ENCODE results near the gene LUC7L. TPM values are rescaled to one million over a fixed set of nuclear protein-coding genes. Genes with fewer than 3 reads are reported as not detected.
"Not testable (repeated sequence)": the region's sequence is repeated elsewhere in the genome, so short reads cannot be mapped to it uniquely, and the experiment has no call there.

The LUC7L gene
- total and polyA plus RNA-seq, 8 donors = 77.5 to 221 (median 110) TPM

DNA sequence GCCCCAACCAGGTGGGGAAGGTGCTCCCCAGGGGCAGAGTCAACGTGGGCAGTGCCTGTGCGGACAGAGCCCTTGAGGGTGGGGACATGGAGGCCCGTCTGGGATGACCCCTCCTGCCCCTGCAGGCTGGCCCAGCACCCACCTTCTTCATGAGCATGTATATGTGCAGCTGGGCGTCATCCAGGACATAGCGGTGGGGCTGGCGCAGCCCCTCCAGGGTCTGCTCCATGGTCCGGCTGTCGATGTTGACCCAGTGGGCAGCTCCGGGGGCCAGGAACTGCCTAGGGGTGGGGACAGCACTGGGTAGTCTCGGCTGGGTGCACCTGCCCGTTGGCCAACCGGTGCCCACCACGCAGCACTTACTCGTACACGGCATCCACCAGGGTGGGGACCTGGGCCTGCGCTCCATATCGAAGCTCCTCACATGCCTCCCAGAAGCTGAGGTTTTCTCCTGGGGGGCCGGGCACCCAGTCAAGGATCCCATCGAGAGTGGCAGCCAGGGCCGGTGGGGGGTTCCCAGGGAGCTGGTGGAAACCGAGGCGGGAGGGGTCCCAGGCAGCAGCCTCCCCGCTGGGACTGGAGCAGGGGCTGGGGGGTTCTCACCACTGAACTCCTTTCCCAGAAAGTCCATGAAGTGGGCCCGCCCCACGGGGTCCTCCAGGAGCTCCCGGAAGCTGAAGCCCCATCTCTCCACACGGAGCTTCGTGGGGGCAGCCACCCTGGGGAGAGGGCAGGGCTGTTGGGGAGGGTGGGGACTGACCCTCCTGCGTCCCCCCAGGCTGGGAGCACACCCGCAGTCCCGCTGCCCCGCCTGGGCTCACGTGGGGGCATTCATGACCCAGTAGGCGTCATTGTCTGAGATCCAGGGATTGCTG is 41.4 kb upstream of the LUC7L start:
- 87 to 93% (median 92%) methylated on average over 23 to 34 of the region's 34 CpGs for WGBS, 5 donors
- intact Hi-C loops (cut with DNase I; ENCODE audit: low total_unique reads) = no loop called here
- Histone ChIP-seq H3K9me3 (no peaks in the 10 kb centered on the region), H3K36me3 (peaks cover 0 to 3% (median 2%) of the 10 kb centered on the region in 4 donors), H3K27ac (no peak overlapping the region), H3K4me1 (peaks cover 12 to 38% (median 32%) of the 10 kb centered on the region in 4 donors), H3K27me3 (peaks cover 0 to 25% (median 8%) of the 10 kb centered on the region in 3 donors), H3K4me3 (no peak overlapping the region)
- TF ChIP-seq EP300 (IDR thresholded peaks at IDR 0.05) = no peak
- no peak for TF ChIP-seq POLR2A (IDR thresholded peaks at IDR 0.05)
- TF ChIP-seq POLR2AphosphoS5 (IDR thresholded peaks at IDR 0.05) = no peak
- TF ChIP-seq, protein P1, sequence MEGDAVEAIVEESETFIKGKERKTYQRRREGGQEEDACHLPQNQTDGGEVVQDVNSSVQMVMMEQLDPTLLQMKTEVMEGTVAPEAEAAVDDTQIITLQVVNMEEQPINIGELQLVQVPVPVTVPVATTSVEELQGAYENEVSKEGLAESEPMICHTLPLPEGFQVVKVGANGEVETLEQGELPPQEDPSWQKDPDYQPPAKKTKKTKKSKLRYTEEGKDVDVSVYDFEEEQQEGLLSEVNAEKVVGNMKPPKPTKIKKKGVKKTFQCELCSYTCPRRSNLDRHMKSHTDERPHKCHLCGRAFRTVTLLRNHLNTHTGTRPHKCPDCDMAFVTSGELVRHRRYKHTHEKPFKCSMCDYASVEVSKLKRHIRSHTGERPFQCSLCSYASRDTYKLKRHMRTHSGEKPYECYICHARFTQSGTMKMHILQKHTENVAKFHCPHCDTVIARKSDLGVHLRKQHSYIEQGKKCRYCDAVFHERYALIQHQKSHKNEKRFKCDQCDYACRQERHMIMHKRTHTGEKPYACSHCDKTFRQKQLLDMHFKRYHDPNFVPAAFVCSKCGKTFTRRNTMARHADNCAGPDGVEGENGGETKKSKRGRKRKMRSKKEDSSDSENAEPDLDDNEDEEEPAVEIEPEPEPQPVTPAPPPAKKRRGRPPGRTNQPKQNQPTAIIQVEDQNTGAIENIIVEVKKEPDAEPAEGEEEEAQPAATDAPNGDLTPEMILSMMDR (IDR thresholded peaks at IDR 0.05) = no peak
- peak in 1 of 2 donors; percentile 1 for DNase-seq

DNA sequence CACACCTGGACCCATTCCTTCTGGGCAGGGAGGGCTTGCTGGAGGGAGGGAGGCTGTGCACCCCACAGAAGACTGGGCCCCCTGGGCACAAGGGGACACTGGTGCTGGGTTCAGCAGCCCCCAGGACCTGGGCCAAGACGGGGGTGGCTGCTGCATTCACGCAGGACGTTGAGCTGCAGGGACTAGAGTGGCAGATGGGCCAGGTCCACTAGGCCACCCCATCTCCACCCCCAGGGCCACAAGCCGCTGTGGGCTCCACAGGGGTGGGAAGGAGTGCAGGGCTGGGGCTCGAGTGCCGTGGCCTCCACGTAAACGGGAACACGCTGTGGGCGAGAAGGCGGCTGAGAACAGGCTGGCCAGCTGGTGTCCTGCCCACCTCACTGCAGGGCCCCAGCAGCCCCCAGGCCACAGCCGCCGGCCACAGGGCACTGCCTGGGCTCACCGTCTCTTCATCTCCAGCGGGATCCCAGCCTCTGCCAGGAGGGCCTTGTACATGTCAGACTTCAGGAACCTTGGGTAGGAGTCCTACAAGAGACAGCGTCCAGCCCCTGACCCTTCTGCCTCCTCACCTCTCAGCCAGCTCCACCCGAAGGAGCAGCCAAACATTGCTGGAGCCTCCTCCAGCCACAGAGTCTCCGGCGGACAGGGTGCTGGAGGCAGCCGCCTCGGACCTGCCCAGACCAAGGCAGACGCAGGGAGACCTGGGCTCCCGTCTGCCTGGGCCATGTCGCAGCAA is 40.0 kb upstream of the LUC7L start:
- H3K27me3 ChIP-seq = peaks cover 0 to 11% (median 0%) of the 10 kb centered on the region in 3 donors
- H3K36me3 ChIP-seq = peaks cover 8 to 17% (median 16%) of the 10 kb centered on the region in 4 donors
- no peak for DNase-seq
- H3K4me3 ChIP-seq = no peak overlapping the region
- 84 to 89% (median 87%) methylated on average over 20 to 24 of the region's 24 CpGs for WGBS, 5 donors
- intact Hi-C loops (cut with DNase I; ENCODE audit: low total_unique reads) = no loop called here
- no peaks in the 10 kb centered on the region for H3K9me3 ChIP-seq
- H3K27ac ChIP-seq = no peak overlapping the region
- TF ChIP-seq POLR2A (IDR thresholded peaks at IDR 0.05) (no peak), POLR2AphosphoS5 (IDR thresholded peaks at IDR 0.05) (no peak)
- TF ChIP-seq, protein P1 (IDR thresholded peaks at IDR 0.05) = no peak
- peaks cover 0 to 29% (median 24%) of the 10 kb centered on the region in 4 donors for H3K4me1 ChIP-seq

DNA sequence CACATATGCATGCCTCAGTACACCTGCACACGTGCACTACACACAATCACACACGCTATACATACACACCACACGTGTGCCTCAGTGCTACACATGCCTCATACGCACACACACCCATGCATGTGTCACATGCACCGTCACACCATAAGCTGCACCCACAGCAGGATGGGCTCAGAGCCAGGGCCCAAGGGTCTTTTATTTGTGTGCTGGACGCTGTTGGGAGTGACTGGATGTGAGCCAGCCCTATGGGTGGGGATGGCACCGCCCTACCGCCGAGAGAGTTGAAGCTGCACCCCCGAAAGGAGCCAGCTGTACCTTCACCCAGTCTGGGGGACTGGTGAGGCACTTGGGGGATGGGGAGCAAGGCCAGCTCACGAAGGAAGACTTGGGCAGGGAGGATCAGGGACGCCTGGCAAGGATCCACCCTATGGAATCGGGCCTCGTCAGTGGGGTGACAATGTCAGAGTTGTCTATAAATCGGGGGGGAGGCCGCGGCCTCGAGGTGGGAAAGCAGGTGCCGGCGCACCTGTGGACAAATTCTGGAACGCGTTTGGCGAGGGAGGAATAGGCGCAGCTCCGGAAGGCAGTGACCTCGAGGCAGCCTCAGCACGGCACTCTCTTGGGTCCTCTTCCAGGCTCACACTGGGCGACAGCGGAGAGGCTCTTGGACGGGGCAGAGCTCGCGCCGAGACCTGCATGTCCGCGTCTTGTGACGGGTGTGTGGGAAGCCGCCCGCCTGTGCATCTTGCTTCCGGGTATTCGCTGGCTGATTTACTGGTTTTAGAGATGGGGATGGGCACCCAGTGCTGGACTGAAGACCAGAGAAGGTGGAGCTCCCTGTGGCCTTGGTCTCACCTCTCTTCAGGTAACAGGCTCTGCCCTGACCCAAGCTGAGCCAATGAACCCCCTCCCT is 39.1 kb upstream of the LUC7L start:
- no peak for TF ChIP-seq POLR2A (IDR thresholded peaks at IDR 0.05)
- TF ChIP-seq POLR2AphosphoS5 (IDR thresholded peaks at IDR 0.05) = no peak
- TF ChIP-seq, protein P1 (IDR thresholded peaks at IDR 0.05) = no peak
- no peak for TF ChIP-seq EP300 (IDR thresholded peaks at IDR 0.05)
- Histone ChIP-seq H3K4me3 (no peak overlapping the region), H3K27me3 (peaks cover 0 to 2% (median 0%) of the 10 kb centered on the region in 3 donors), H3K4me1 (peaks cover 0 to 20% (median 17%) of the 10 kb centered on the region in 4 donors), H3K36me3 (peaks cover 17 to 25% (median 24%) of the 10 kb centered on the region in 4 donors), H3K9me3 (no peaks in the 10 kb centered on the region), H3K27ac (no peak overlapping the region)
- peak in 1 of 2 donors; percentile 35 for DNase-seq
- intact Hi-C loops (cut with DNase I; ENCODE audit: low total_unique reads) = no loop called here
- 49 to 70% (median 55%) methylated on average over 38 to 40 of the region's 40 CpGs for whole genome bisulfite sequencing, 5 donors

DNA sequence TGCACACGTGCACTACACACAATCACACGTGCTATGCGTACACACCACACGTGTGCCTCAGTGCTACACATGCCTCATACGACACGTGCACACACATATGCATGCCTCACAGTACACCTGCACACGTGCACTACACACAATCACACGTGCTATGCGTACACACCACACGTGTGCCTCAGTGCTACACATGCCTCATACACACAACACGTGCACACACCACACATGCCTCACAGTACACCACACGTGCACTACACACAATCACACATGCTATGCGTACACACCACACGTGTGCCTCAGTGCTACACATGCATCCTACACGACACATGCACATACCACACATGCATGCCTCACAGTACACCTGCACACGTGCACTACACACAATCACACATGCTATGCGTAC is 38.3 kb upstream of the LUC7L start:
- intact Hi-C loops (cut with DNase I; ENCODE audit: low total_unique reads) = not testable (repeated sequence)

More for the DNA sequence above, 38.3 kb upstream of the LUC7L start:
- H3K4me1 ChIP-seq = peaks cover 0 to 19% (median 15%) of the 10 kb centered on the region in 4 donors
- peaks cover 23 to 33% (median 33%) of the 10 kb centered on the region in 4 donors for H3K36me3 ChIP-seq
- 76 to 88% (median 85%) methylated on average over 17 of the region's 17 CpGs for WGBS, 5 donors
- not testable (repeated sequence) for H3K27ac ChIP-seq, DNase-seq, H3K9me3 ChIP-seq, H3K4me3 ChIP-seq, H3K27me3 ChIP-seq
